HEK293T (cell line): ENCODE data around the gene DNAJC9.

Experiments used
- ELF4 ChIP-seq: fragments of 450-650 bp; IDR thresholded peaks from 2 replicates; pipeline ENCODE4 v1.6.1; 2017; ENCODE audit warnings: antibody characterized with exemption
- FOXA1 ChIP-seq: fragments of 450-650 bp; IDR thresholded peaks from 2 replicates; pipeline ENCODE4 v1.6.1; 2016; ENCODE audit warnings: mild to moderate bottlenecking
- FOXK2 ChIP-seq: fragments of 450-650 bp; IDR thresholded peaks from 2 replicates; pipeline ENCODE4 v1.6.1; 2016; ENCODE audit warnings: mild to moderate bottlenecking
- NFRKB ChIP-seq: fragments of 450-650 bp; IDR thresholded peaks from 2 replicates; pipeline ENCODE4 v1.6.1; 2016; ENCODE audit warnings: mild to moderate bottlenecking, moderate library complexity
- SP1 ChIP-seq: fragments of 450-650 bp; IDR thresholded peaks from 2 replicates; pipeline ENCODE4 v1.6.1; 2017
- ZNF384 ChIP-seq: fragments of 450-650 bp; IDR thresholded peaks from 2 replicates; pipeline ENCODE4 v1.6.1; 2016

GRCh38 chr10:73209705-73210104 is 37.4 kb downstream of the DNAJC9 start:
- TF ChIP-seq ELF4 (no peak), ZNF384 (no peak), FOXK2 (no peak), FOXA1 (no peak), NFRKB (no peak), SP1 (no peak)
